WERI-Rb-1 (cell line): ENCODE measurements around the gene RNF181.

Experiments used
- DNase-seq: peaks from one replicate; pipeline ENCODE4 v3.0.0-alpha.2; 2020
- H3K27ac ChIP-seq: fragments of 250-450 bp; sonication (Bioruptor Pico); 2 replicates; pipeline ENCODE4 v1.5.1; 2020; ENCODE audit warnings: mild to moderate bottlenecking, moderate library complexity
- H3K27me3 ChIP-seq: fragments of 250-450 bp; sonication (Bioruptor Pico); 2 replicates; pipeline ENCODE4 v1.5.1; 2021; ENCODE audit warnings: mild to moderate bottlenecking, low read depth, moderate library complexity; ENCODE audit not compliant: insufficient read depth, severe bottlenecking
- H3K36me3 ChIP-seq: fragments of 250-450 bp; sonication (Bioruptor Pico); 2 replicates; pipeline ENCODE4 v1.5.1; 2020; ENCODE audit warnings: mild to moderate bottlenecking, moderate library complexity
- H3K4me3 ChIP-seq: 2 replicates; pipeline ENCODE4 v1.5.1; 2011; ENCODE audit warnings: low read depth, mild to moderate bottlenecking, control low read depth, low read length
- H3K9me3 ChIP-seq: fragments of 250-450 bp; sonication (Bioruptor Pico); 2 replicates; pipeline ENCODE4 v1.5.1; 2021; ENCODE audit warnings: mild to moderate bottlenecking, moderate library complexity; ENCODE audit not compliant: severe bottlenecking
- CTCF ChIP-seq: IDR thresholded peaks from 2 replicates; pipeline ENCODE4 v1.5.1; 2011; ENCODE audit warnings: low read depth, mild to moderate bottlenecking, control low read depth, inconsistent platforms, low read length

Gene RNF181

GRCh38 chr2:85604568-85605339, 9.2 kb downstream of the RNF181 start:
- Histone ChIP-seq H3K36me3 (peaks cover 21% of the 10 kb centered on the region), H3K27me3 (no peaks in the 10 kb centered on the region), H3K27ac (no peak overlapping the region), H3K9me3 (no peaks in the 10 kb centered on the region), H3K4me3 (no peak overlapping the region)
- no peak for TF ChIP-seq CTCF
- DNase-seq = no peak

GRCh38 chr2:85605406-85606115, 10.0 kb downstream of the RNF181 start:
- no peaks in the 10 kb centered on the region for H3K9me3 ChIP-seq
- no peak for TF ChIP-seq CTCF
- peaks cover 25% of the 10 kb centered on the region for H3K36me3 ChIP-seq
- H3K27me3 ChIP-seq = no peaks in the 10 kb centered on the region
- H3K4me3 ChIP-seq = no peak overlapping the region
- no peak overlapping the region for H3K27ac ChIP-seq
- no peak for DNase-seq

- Histone ChIP-seq H3K9me3 (no peaks in the 10 kb centered on the region), H3K4me3 (no peak overlapping the region), H3K27ac (no peak overlapping the region), H3K36me3 (peaks cover 25% of the 10 kb centered on the region), H3K27me3 (no peaks in the 10 kb centered on the region)
- no peak for DNase-seq
- no peak for TF ChIP-seq CTCF
Measured at GRCh38 chr2:85606116-85606455, 10.5 kb downstream of the RNF181 start.

- no peak for DNase-seq
- no peaks in the 10 kb centered on the region for H3K27me3 ChIP-seq
- peaks cover 25% of the 10 kb centered on the region for H3K36me3 ChIP-seq
- H3K27ac ChIP-seq = no peak overlapping the region
- no peak overlapping the region for H3K4me3 ChIP-seq
- no peaks in the 10 kb centered on the region for H3K9me3 ChIP-seq
- TF ChIP-seq CTCF = no peak
Measured at GRCh38 chr2:85607268-85608215, 12.0 kb downstream of the RNF181 start.

- peaks cover 25% of the 10 kb centered on the region for H3K36me3 ChIP-seq
- H3K27ac ChIP-seq = peak overlapping the region; percentile 80
- H3K27me3 ChIP-seq = no peaks in the 10 kb centered on the region
- peak overlapping the region; percentile 64 for H3K4me3 ChIP-seq
- no peaks in the 10 kb centered on the region for H3K9me3 ChIP-seq
- no peak for TF ChIP-seq CTCF
- DNase-seq = no peak
Measured at GRCh38 chr2:85611217-85611704, 15.7 kb downstream of the RNF181 start.
